Esophagus muscularis mucosa (tissue), 4 donors: ENCODE measurements around the gene COX4I1. TPM values are rescaled to one million over a fixed set of nuclear protein-coding genes. Genes with fewer than 3 reads are reported as not detected.
"Not testable (repeated sequence)": the region's sequence is repeated elsewhere in the genome, so short reads cannot be mapped to it uniquely, and the experiment has no call there.

Experiments
- DNase-seq: peaks from one replicate; pipeline ENCODE4 v3.0.0-alpha.2; 2017; ENCODE audit errors: extremely low spot score
- H3K27ac ChIP-seq, 4 donors: fragments of 200-600 bp; sonication (generic); replicated peaks in 1 of 4; 1 replicate in 3 of 4; 2 replicates in 1 of 4; pipeline ENCODE4 v1.5.1; 2016 to 2019; ENCODE audit warnings: mild to moderate bottlenecking in 1 of 4
- H3K27me3 ChIP-seq, 4 donors: fragments of 200-600 bp; sonication (generic); one replicate each; pipeline versions ENCODE4 v1.5.1 to v1.6.0; 2016 to 2019
- H3K36me3 ChIP-seq, 4 donors: fragments of 200-600 bp; sonication (generic); one replicate each; pipeline ENCODE4 v1.5.1; 2016 to 2019
- H3K4me1 ChIP-seq, 4 donors: fragments of 200-600 bp; sonication (generic); one replicate each; pipeline ENCODE4 v1.5.1; 2016 to 2019
- H3K4me3 ChIP-seq, 4 donors: fragments of 200-600 bp; sonication (generic); 1 replicate in 2 of 4; 2 replicates in 2 of 4; pipeline ENCODE4 v1.5.1; 2016 to 2019; ENCODE audit warnings: mild to moderate bottlenecking in 4 of 4, moderate library complexity in 1 of 4
- H3K9me3 ChIP-seq, 4 donors: fragments of 200-600 bp; sonication (generic); 1 replicate in 3 of 4; 2 replicates in 1 of 4; pipeline ENCODE4 v1.5.1; 2016 to 2019
- CTCF ChIP-seq, 3 experiments: fragments of 200-600 bp in 2 of 3; fragments of 450-650 bp in 1 of 3; sonication (generic) in 2 of 3; IDR thresholded peaks; one replicate each; pipeline ENCODE4 v1.5.1; 2017 to 2019; ENCODE audit warnings: antibody characterized with exemption in 3 of 3, mild to moderate bottlenecking in 2 of 3, moderate library complexity in 1 of 3
- EP300 ChIP-seq: sonication (generic); formaldehyde crosslinking; IDR thresholded peaks from one replicate; pipeline ENCODE4 v1.6.1; 2017; ENCODE audit warnings: antibody characterized with exemption
- POLR2A ChIP-seq: fragments of 450-650 bp; IDR thresholded peaks from one replicate; pipeline ENCODE4 v1.6.1; 2017; ENCODE audit warnings: antibody characterized with exemption, moderate library complexity, mild to moderate bottlenecking, low read depth
- POLR2AphosphoS5 ChIP-seq, 2 donors: sonication (generic); formaldehyde crosslinking; IDR thresholded peaks; one replicate each; pipeline ENCODE4 v1.6.1; 2017; ENCODE audit warnings: antibody characterized with exemption in 2 of 2
- WGBS: methylation state at CpG from one replicate; pipeline ENCODE4 v1.1.5; 2018; 5-methylcytosine and 5-hydroxymethylcytosine counted together
- intact Hi-C: fragments of 100-400 bp; cut with DNase I; formaldehyde crosslinking; loops from one replicate; pipeline ENCODE4 v1.15.1; 2023
- total RNA-seq, 4 donors: library from RNA; depleted of rRNA; stranded (reverse); fragments of >200 nt; gene quantifications; one replicate each; pipeline versions ENCODE4 v1.1.0 to v1.2.1, GENCODE V29; 2016

COX4I1 gene
- total RNA-seq, 4 donors from 2014 or later, result 555 to 640 (median 575) TPM

DNA sequence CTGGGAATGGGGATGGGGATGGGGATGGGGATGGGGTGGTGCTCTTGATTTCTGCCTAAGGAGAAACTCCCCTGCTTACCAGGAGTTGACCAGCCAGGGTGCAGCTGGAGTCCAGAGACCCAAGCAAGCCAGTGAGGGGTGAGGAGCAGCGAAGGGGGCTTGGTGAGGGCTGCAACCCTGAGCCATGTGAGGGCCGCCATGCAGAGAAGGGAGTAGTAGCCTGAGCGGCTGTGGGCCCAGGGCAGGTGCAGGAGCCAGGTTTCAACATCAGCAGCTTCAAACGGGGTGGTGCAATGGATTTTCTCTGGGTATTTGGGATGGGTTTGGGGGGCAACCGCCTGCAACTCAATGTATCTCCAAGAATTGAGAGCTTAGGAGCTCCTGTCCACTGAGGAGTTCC lies 35.2 kb downstream of the COX4I1 start:
- H3K4me3 ChIP-seq, result no peak overlapping the region
- no peak for TF ChIP-seq POLR2AphosphoS5 (IDR thresholded peaks at IDR 0.05)
- no peak for TF ChIP-seq EP300
- TF ChIP-seq POLR2A, result no peak
- TF ChIP-seq CTCF (IDR thresholded peaks at IDR 0.05), result no peak
- H3K27ac ChIP-seq, result no peak overlapping the region
- peaks cover 0 to 63% (median 4%) of the 10 kb centered on the region in 4 donors for H3K27me3 ChIP-seq
- no peaks in the 10 kb centered on the region for H3K9me3 ChIP-seq
- intact Hi-C loops, result no loop called here
- H3K4me1 ChIP-seq, result peaks cover 0 to 9% (median 0%) of the 10 kb centered on the region in 4 donors
- no peaks in the 10 kb centered on the region for H3K36me3 ChIP-seq
- no peak for DNase-seq
- 88% methylated on average over 5 of the region's 5 CpGs for WGBS

DNA sequence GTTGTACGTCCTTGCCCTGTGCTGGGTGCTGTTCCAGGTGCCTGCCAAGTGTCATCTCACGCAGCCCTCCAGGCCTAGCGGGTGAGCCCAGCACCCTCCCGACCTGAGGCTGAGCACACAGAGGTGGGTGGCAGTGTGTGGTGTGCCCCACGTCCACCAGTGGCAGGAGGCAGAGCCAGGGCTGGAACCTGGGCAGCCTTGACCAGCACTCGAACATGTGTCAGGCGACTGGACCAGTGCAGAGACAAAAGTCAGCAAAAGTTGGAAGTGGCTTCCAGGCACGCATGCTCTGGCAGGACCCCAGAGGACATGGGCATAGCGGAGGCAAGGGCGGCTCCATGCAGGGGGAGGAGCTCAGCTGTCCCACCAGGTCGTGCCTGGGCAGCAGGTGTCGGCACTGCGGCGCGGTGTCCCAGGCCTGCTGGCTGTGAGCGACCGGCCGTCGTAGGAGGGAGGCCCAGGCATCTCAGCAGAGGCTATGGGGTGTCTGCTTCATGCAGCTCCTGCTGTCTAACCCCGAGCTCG lies 35.8 kb downstream of the COX4I1 start:
- no peaks in the 10 kb centered on the region for H3K9me3 ChIP-seq
- DNase-seq, result no peak
- no peak overlapping the region for H3K27ac ChIP-seq
- peaks cover 0 to 9% (median 0%) of the 10 kb centered on the region in 4 donors for H3K4me1 ChIP-seq
- intact Hi-C loops, result no loop called here
- no peak overlapping the region for H3K4me3 ChIP-seq
- no CpG with 5 or more reads among the region's 21 CpGs for WGBS
- peaks cover 0 to 66% (median 4%) of the 10 kb centered on the region in 4 donors for H3K27me3 ChIP-seq
- H3K36me3 ChIP-seq, result no peaks in the 10 kb centered on the region
- TF ChIP-seq POLR2A (no peak), CTCF (IDR thresholded peaks at IDR 0.05) (no peak), POLR2AphosphoS5 (IDR thresholded peaks at IDR 0.05) (no peak), EP300 (no peak)

- intact Hi-C loops, result no loop called here
- WGBS, result 46% methylated on average over 9 of the region's 22 CpGs
- TF ChIP-seq EP300, result no peak
- TF ChIP-seq POLR2A, result no peak
- TF ChIP-seq POLR2AphosphoS5 (IDR thresholded peaks at IDR 0.05), result no peak
- TF ChIP-seq CTCF (IDR thresholded peaks at IDR 0.05), result no peak
- H3K9me3 ChIP-seq, result no peaks in the 10 kb centered on the region
- H3K27me3 ChIP-seq, result peaks cover 0 to 66% (median 4%) of the 10 kb centered on the region in 4 donors
- no peaks in the 10 kb centered on the region for H3K36me3 ChIP-seq
- H3K27ac ChIP-seq, result no peak overlapping the region
- DNase-seq, result no peak
- no peak overlapping the region for H3K4me3 ChIP-seq
- peaks cover 0 to 9% (median 0%) of the 10 kb centered on the region in 4 donors for H3K4me1 ChIP-seq
These were observed 36.6 kb downstream of the COX4I1 start for GRCh38 chr16:85835956-85836705.

DNA sequence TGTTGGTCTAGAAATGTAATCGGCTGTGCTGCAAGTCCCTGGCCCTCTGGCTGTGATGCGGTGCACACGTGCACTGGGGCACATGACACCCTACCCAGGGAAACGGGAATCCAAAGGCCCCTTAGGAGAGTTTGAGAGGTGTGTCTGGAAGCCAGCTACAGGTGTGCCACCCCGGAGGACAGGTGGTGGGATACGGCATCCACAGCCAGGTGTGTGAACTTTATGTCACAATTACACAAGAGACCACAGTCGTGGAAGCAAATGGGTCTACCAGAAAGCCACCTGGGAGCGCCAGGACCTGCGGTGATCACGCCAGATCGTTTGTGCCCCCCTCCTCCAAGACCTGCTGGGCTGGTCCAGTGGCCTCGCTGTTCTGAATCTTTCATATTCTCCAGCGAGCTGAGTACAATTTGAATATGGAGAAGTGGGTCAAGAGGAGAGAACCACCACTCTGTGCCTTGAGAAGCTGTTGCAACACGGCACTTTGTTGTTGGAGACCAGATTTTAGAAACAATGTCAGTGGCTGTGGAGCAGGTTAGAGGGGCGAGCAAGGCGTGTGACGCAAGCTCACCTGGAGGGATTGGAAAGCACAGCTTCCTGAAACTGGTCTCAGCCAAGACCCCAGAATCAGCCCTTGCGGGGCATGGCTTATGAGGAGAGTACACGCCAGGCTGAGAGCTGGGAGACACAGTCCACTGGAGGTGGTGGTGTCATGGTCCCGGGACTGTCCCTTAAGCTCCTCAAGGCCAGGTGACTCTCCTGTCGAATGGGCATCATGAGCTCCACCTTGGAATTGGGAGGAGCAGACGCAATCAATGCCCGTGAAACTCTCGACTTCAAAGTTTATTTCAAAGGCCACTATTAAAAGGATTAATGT lies 37.4 kb downstream of the COX4I1 start:
- H3K4me3 ChIP-seq, result no peak overlapping the region
- no peaks in the 10 kb centered on the region for H3K9me3 ChIP-seq
- intact Hi-C loops, result no loop called here
- peaks cover 0 to 66% (median 4%) of the 10 kb centered on the region in 4 donors for H3K27me3 ChIP-seq
- no peak overlapping the region for H3K27ac ChIP-seq
- peaks cover 0 to 9% (median 0%) of the 10 kb centered on the region in 4 donors for H3K4me1 ChIP-seq
- TF ChIP-seq CTCF (IDR thresholded peaks at IDR 0.05) (no peak), POLR2A (no peak)
- no peak for DNase-seq
- 78% methylated on average over 20 of the region's 24 CpGs for WGBS
- no peaks in the 10 kb centered on the region for H3K36me3 ChIP-seq

- WGBS, result 90% methylated on average over 4 of the region's 4 CpGs
- H3K36me3 ChIP-seq, H3K4me3 ChIP-seq, H3K4me1 ChIP-seq, H3K9me3 ChIP-seq, intact Hi-C loops, DNase-seq, H3K27ac ChIP-seq: not testable (repeated sequence)
- H3K27me3 ChIP-seq, result peaks cover 0 to 66% (median 4%) of the 10 kb centered on the region in 4 donors
These were observed 38.2 kb downstream of the COX4I1 start for GRCh38 chr16:85837654-85838053.
